Lung (tissue), 12 donors: ENCODE measurements around the gene PTPRN2. TPM values are rescaled to one million over a fixed set of nuclear protein-coding genes. Genes with fewer than 3 reads are reported as not detected.

Source experiments
- ATAC-seq: fragments of 200-7000 bp; cut with Tn5 transposase; one replicate; pipeline ENCODE4 v1.9.1; 2020; ENCODE audit warnings: moderate number of reproducible peaks; ENCODE audit not compliant: insufficient read depth, low FRiP score
- DNase-seq, 3 donors: peaks; one replicate each; pipeline ENCODE4 v3.0.0-alpha.2; 2013 to 2017
- H3K27ac ChIP-seq, 2 donors: one replicate each; pipeline ENCODE4 v1.5.1; 2013; ENCODE audit warnings: mild to moderate bottlenecking in 2 of 2, moderate library complexity in 2 of 2, control low read depth in 1 of 2, inconsistent platforms in 1 of 2, low read depth in 1 of 2, low read length in 1 of 2
- H3K27me3 ChIP-seq, 3 donors: one replicate each; pipeline ENCODE4 v1.5.1; 2013; ENCODE audit warnings: low read length in 2 of 3; ENCODE audit not compliant: control insufficient read depth in 3 of 3, insufficient read depth in 3 of 3
- H3K36me3 ChIP-seq, 4 donors: one replicate each; pipeline ENCODE4 v1.5.1; 2013; ENCODE audit warnings: low read length in 4 of 4, mild to moderate bottlenecking in 1 of 4, moderate library complexity in 1 of 4; ENCODE audit not compliant: control insufficient read depth in 4 of 4, insufficient read depth in 4 of 4
- H3K4me1 ChIP-seq, 5 donors: one replicate each; pipeline ENCODE4 v1.5.1; 2013; ENCODE audit warnings: low read length in 5 of 5, mild to moderate bottlenecking in 2 of 5, moderate library complexity in 1 of 5; ENCODE audit not compliant: control insufficient read depth in 5 of 5, insufficient read depth in 5 of 5
- H3K4me3 ChIP-seq: one replicate; pipeline ENCODE4 v1.5.1; 2013; ENCODE audit warnings: mild to moderate bottlenecking, control low read depth, moderate library complexity
- H3K9ac ChIP-seq, 2 donors: one replicate each; pipeline ENCODE4 v1.5.1; 2013; ENCODE audit warnings: low read length in 2 of 2, control low read depth in 1 of 2; ENCODE audit not compliant: insufficient read depth in 1 of 2
- H3K9me3 ChIP-seq, 4 donors: one replicate each; pipeline ENCODE4 v1.5.1; 2013; ENCODE audit warnings: low read length in 3 of 4, mild to moderate bottlenecking in 1 of 4, moderate library complexity in 1 of 4; ENCODE audit not compliant: control insufficient read depth in 4 of 4, insufficient read depth in 3 of 4
- WGBS, 2 donors: extraction: QIAGEN DNeasy Blood & Tissue Kit; methylation state at CpG; one replicate each; pipeline ENCODE4 v1.1.7; 2013; 5-methylcytosine and 5-hydroxymethylcytosine counted together
- polyA plus RNA-seq, 2 donors: library from polyadenylated mRNA; stranded (reverse); fragments of 200-250 nt; gene quantifications; one replicate each; pipeline ENCODE4 v1.2.1, GENCODE V29; 2013
- total RNA-seq, 2 donors: library from RNA; depleted of rRNA in 1 of 2; stranded (reverse); fragments of >200 nt in 1 of 2; gene quantifications; one replicate each; pipeline ENCODE4 v1.2.1, GENCODE V29; 2014 to 2021
- TF ChIP-seq, protein P1 (sequence below): IDR thresholded peaks from 2 replicates; pipeline ENCODE4 v1.5.1; 2012; ENCODE audit warnings: mild to moderate bottlenecking; ENCODE audit errors: control extremely low read depth, extremely low read depth
- donor health status: control.
- donor health status: control.
- donor health status: Bipolar disorder and iron deficiency.
- donor health status: healthy.
- donor health status: DM: yes; HTN: yes; CAD: no.

The PTPRN2 gene
- total and polyA plus RNA-seq, 4 donors: 2.1 to 7.4 (median 4.4) TPM

DNA sequence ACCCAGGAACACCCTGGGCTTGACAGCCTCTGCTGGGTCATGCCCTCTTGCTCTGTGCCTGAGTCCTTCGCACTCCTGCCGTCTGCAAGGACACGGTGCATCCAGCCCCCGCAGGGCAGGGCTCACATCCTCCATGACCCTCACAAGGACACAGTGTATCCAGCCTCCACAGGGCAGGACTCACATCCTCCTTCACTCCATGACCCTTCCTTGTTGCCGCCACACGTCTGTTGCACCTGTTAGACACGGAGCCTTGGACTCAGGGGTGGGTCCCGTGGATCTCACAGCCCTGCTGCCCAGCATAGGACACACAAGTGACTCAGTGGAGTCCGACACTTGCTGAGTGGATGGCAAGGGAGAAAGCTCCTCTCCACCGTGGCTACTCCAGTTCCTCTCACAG lies 750.1 kb downstream of the PTPRN2 start:
- Histone ChIP-seq H3K27ac (no peak overlapping the region), H3K4me3 (no peak overlapping the region), H3K9ac (no peak overlapping the region), H3K27me3 (no peaks in the 10 kb centered on the region), H3K9me3 (peaks cover 0 to 4% (median 0%) of the 10 kb centered on the region in 4 donors), H3K36me3 (no peaks in the 10 kb centered on the region), H3K4me1 (no peaks in the 10 kb centered on the region)
- TF ChIP-seq, protein P1, sequence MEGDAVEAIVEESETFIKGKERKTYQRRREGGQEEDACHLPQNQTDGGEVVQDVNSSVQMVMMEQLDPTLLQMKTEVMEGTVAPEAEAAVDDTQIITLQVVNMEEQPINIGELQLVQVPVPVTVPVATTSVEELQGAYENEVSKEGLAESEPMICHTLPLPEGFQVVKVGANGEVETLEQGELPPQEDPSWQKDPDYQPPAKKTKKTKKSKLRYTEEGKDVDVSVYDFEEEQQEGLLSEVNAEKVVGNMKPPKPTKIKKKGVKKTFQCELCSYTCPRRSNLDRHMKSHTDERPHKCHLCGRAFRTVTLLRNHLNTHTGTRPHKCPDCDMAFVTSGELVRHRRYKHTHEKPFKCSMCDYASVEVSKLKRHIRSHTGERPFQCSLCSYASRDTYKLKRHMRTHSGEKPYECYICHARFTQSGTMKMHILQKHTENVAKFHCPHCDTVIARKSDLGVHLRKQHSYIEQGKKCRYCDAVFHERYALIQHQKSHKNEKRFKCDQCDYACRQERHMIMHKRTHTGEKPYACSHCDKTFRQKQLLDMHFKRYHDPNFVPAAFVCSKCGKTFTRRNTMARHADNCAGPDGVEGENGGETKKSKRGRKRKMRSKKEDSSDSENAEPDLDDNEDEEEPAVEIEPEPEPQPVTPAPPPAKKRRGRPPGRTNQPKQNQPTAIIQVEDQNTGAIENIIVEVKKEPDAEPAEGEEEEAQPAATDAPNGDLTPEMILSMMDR: no peak
- DNase-seq (no peak), ATAC-seq (no peak)
- 92 to 97% methylated on average over 10 of the region's 10 CpGs for WGBS, 2 donors

DNA sequence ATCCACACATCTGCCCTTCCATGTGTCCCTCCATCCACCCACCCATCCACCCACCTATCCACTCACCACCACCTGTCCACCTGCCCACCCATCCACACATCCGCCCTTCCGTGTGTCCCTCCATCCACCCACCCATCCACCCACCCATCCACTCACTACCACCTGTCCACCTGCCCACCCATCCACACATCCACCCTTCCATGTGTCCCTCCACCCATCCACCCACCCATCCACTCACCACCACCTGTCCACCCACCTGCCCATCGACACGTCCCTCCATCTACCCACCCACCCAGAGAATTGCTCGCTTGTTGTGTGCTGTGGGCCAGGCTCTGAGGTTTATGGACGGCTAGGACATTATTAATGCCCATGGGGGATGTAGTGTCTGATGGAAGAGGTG lies 750.6 kb downstream of the PTPRN2 start:
- no peaks in the 10 kb centered on the region for H3K27me3 ChIP-seq
- H3K36me3 ChIP-seq: no peaks in the 10 kb centered on the region
- TF ChIP-seq, protein P1: no peak
- ATAC-seq (no peak), DNase-seq (no peak)
- H3K27ac ChIP-seq: no peak overlapping the region
- H3K4me1 ChIP-seq: no peaks in the 10 kb centered on the region
- H3K9ac ChIP-seq: no peak overlapping the region
- no peak overlapping the region for H3K4me3 ChIP-seq
- H3K9me3 ChIP-seq: peaks cover 0 to 4% (median 0%) of the 10 kb centered on the region in 4 donors
- 82 to 85% methylated on average over 6 of the region's 6 CpGs for WGBS, 2 donors

DNA sequence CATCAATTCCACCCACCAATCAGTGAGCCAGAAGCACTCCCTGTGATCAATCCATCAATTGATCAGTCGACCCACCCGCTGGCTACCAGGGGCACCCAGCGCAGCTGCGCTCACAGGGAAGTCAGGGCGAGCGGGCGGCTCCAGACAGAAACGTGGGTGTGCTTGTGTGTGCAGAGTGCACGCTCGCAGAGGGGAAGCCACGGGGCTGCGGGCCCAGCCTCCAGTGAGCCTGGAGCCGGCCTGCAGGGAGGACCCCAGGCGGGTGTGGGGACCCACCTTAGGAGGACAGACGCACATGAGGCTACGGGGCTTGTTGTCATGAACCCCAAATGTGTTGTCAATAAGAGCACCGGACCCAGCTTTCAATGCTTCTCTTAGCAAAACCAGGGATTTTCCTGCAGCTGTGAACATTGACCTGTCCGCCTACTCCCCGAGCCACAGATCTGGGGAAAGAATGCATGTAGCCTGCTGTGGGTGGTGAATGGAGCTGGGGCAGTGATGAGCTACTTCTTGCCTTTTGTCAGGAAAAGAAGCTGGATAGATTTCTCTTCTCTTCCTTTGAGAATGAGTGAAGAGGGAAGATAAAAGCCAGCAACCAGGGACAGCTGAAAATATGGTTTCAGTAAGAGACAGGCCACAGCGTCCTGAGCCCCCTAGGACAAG lies 753.0 kb downstream of the PTPRN2 start:
- Histone ChIP-seq H3K9ac (no peak overlapping the region), H3K4me3 (no peak overlapping the region), H3K27ac (no peak overlapping the region), H3K9me3 (peaks cover 0 to 2% (median 0%) of the 10 kb centered on the region in 4 donors), H3K36me3 (no peaks in the 10 kb centered on the region), H3K27me3 (no peaks in the 10 kb centered on the region), H3K4me1 (no peaks in the 10 kb centered on the region)
- TF ChIP-seq, protein P1: no peak
- ATAC-seq: no peak
- 86 to 91% methylated on average over 20 of the region's 20 CpGs for WGBS, 2 donors
- DNase-seq: no peak
